ENCODE data around the gene DGAT2.
"Not testable (repeated sequence)": the region's sequence is repeated elsewhere in the genome, so short reads cannot be mapped to it uniquely, and the experiment has no call there.

Gene DGAT2

DNA sequence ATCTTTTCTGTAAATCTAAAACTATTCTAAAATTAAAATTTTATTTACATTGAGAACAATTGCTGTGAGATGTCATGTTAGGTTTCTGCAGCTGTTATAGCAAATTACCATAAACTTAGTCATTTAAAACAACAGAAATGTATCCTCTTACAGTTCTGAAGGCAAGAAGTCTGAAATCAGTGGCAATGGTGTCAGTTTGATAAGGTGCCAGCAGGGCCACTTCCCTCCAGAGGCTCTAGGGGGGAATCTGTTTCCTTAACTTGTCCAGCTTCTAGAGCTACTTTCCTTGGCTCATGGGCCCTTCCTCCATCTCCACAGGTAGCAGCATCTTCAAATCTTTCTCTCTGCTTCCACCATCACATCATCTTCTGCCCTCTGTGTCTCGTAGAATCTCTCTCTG, 27.9 kb upstream of the DGAT2 start:
- Histone ChIP-seq H3K4me1 (ENCODE audit: insufficient read depth, low read length, severe bottlenecking) (no peaks in the 10 kb centered on the region), H4K20me1 (ENCODE audit: insufficient read depth, low read length) (no peaks in the 10 kb centered on the region), H3K4me3 (ENCODE audit: low read depth, low read length, poor library complexity, severe bottlenecking) (no peak overlapping the region), H3K27ac (ENCODE audit: low read depth, low read length, poor library complexity, severe bottlenecking) (no peak overlapping the region), H3F3A (ENCODE audit: insufficient read depth, low read length) (no peaks in the 10 kb centered on the region), H3K9me3 (ENCODE audit: low read length) (no peaks in the 10 kb centered on the region), H2AFZ (ENCODE audit: low read length) (no peak overlapping the region), H3K9ac (ENCODE audit: low read length) (no peak overlapping the region), H3K36me3 (ENCODE audit: insufficient read depth, low read length) (no peaks in the 10 kb centered on the region), H3K9me2 (ENCODE audit: low read depth, low read length) (no peaks in the 10 kb centered on the region), H3K27me3 (ENCODE audit: insufficient read depth, low read length) (peaks cover 3% of the 10 kb centered on the region; the same call in 1 of the 2 replicates), H3K4me2 (ENCODE audit: low read length) (no peak overlapping the region), H3K79me2 (ENCODE audit: insufficient read depth, low read length) (no peaks in the 10 kb centered on the region)
- TF ChIP-seq EZH2 (IDR thresholded peaks at IDR 0.05; ENCODE audit: borderline replicate concordance, low read length), result no peak
- TF ChIP-seq, protein P1, sequence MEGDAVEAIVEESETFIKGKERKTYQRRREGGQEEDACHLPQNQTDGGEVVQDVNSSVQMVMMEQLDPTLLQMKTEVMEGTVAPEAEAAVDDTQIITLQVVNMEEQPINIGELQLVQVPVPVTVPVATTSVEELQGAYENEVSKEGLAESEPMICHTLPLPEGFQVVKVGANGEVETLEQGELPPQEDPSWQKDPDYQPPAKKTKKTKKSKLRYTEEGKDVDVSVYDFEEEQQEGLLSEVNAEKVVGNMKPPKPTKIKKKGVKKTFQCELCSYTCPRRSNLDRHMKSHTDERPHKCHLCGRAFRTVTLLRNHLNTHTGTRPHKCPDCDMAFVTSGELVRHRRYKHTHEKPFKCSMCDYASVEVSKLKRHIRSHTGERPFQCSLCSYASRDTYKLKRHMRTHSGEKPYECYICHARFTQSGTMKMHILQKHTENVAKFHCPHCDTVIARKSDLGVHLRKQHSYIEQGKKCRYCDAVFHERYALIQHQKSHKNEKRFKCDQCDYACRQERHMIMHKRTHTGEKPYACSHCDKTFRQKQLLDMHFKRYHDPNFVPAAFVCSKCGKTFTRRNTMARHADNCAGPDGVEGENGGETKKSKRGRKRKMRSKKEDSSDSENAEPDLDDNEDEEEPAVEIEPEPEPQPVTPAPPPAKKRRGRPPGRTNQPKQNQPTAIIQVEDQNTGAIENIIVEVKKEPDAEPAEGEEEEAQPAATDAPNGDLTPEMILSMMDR (IDR thresholded peaks at IDR 0.05; ENCODE audit: low read length), result no peak

DNA sequence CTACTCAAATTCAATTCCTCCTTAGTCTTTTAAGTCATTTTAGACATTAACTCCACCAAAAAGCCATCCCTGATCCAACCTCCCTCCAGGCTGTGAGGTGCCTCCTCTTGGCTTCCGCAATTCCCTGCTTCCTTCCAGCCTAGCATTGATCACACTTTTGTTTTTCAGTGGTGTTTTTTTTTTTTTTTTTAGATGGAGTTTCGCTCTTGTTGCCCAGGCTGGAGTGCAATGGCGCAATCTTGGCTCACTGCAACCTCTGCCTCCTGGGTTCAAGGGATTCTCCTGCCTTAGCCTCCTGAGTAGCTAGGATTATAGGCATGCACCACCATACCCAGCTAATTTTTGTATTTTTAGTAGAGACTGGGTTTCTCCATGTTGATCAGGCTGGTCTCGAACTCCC, 25.4 kb upstream of the DGAT2 start:
- not testable (repeated sequence) for H2AFZ ChIP-seq (ENCODE audit: low read length); H3K9ac ChIP-seq (ENCODE audit: low read length); H3K4me2 ChIP-seq (ENCODE audit: low read length); H3K36me3 ChIP-seq (ENCODE audit: insufficient read depth, low read length); H3K9me2 ChIP-seq (ENCODE audit: low read depth, low read length); H3F3A ChIP-seq (ENCODE audit: insufficient read depth, low read length); H3K27ac ChIP-seq (ENCODE audit: low read depth, low read length, poor library complexity, severe bottlenecking); H3K27me3 ChIP-seq (ENCODE audit: insufficient read depth, low read length); H3K9me3 ChIP-seq (ENCODE audit: low read length); H3K4me3 ChIP-seq (ENCODE audit: low read depth, low read length, poor library complexity, severe bottlenecking); H3K4me1 ChIP-seq (ENCODE audit: insufficient read depth, low read length, severe bottlenecking); H3K79me2 ChIP-seq (ENCODE audit: insufficient read depth, low read length); H4K20me1 ChIP-seq (ENCODE audit: insufficient read depth, low read length)

DNA sequence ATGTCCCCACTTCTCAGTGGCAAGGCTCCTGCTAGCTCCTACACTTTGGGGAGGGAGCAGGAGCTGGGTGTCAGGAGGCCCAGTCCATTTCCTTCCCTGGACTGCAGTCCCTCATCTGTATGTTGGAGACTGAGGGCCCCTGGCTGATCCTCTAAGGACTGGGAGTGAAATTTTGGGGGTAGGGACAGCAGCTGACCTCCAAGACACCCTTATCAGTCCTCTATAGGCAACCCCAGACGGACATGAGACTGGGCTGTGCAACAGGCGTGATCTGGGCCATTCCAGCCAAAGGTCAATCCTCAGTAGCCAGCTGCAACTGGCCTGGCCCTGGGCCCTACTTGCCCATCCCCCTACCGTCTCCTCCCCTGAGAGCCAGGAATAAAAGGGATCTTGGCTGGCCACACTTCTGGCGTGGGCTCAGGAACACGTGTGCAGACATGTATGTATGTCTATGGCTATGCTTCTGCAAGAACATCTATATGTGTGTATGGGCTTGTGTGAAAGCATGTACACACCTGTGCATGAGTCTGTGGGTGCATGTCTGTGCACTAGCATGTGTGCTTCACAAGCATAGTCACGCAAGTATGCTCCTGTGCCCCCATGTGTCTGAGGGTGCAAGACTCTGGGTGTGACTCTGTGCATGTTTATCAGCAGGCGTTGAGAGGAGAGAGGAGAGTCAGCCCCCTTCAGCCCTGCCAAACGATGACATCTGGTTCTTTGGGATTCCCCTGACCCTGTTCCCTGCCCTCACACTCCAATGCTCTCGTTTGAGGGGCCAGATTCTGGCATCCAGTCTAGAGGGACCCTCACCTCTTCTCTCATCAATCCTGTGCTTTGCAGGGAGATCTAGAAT, 24.6 kb upstream of the DGAT2 start:
- H3K9me2 ChIP-seq (ENCODE audit: low read depth, low read length), result no peaks in the 10 kb centered on the region
- H3K27me3 ChIP-seq (ENCODE audit: insufficient read depth, low read length), result peaks cover 3% of the 10 kb centered on the region; the same call in 1 of the 2 replicates
- no peaks in the 10 kb centered on the region for H3K4me1 ChIP-seq (ENCODE audit: insufficient read depth, low read length, severe bottlenecking)
- H3K27ac ChIP-seq (ENCODE audit: low read depth, low read length, poor library complexity, severe bottlenecking), result no peak overlapping the region
- TF ChIP-seq, protein P1 (IDR thresholded peaks at IDR 0.05; ENCODE audit: low read length), result no peak
- TF ChIP-seq EZH2 (IDR thresholded peaks at IDR 0.05; ENCODE audit: borderline replicate concordance, low read length), result no peak
- H3K4me2 ChIP-seq (ENCODE audit: low read length), result no peak overlapping the region
- H2AFZ ChIP-seq (ENCODE audit: low read length), result no peak overlapping the region
- no peaks in the 10 kb centered on the region for H3F3A ChIP-seq (ENCODE audit: insufficient read depth, low read length)
- H3K9ac ChIP-seq (ENCODE audit: low read length), result no peak overlapping the region
- H3K4me3 ChIP-seq (ENCODE audit: low read depth, low read length, poor library complexity, severe bottlenecking), result no peak overlapping the region
- H4K20me1 ChIP-seq (ENCODE audit: insufficient read depth, low read length), result no peaks in the 10 kb centered on the region
- no peaks in the 10 kb centered on the region; the same call in 1 of the 2 replicates for H3K9me3 ChIP-seq (ENCODE audit: low read length)
- no peaks in the 10 kb centered on the region for H3K36me3 ChIP-seq (ENCODE audit: insufficient read depth, low read length)
- no peaks in the 10 kb centered on the region for H3K79me2 ChIP-seq (ENCODE audit: insufficient read depth, low read length)

DNA sequence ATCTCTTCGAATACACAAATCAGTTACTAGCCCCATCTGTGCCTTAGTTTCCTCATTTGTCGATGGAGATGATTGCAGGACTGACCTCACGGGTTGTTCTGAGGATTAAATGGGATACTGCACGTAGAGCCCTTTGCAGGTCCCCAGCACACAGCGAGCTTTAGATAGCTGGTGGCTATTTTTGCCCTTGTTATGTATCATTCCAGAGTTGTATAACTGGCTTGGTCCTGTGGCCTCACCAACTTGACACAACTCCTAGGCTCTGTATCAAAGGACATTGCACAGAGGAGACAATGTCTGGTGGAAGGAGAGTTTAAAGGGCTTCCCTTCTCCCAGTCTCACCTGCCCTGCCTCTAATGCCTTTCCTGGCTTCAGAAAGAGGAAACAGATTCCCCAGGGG, 22.8 kb upstream of the DGAT2 start:
- Histone ChIP-seq H4K20me1 (ENCODE audit: insufficient read depth, low read length) (no peaks in the 10 kb centered on the region), H2AFZ (ENCODE audit: low read length) (no peak overlapping the region), H3K9ac (ENCODE audit: low read length) (no peak overlapping the region), H3K4me2 (ENCODE audit: low read length) (no peak overlapping the region), H3F3A (ENCODE audit: insufficient read depth, low read length) (no peaks in the 10 kb centered on the region), H3K36me3 (ENCODE audit: insufficient read depth, low read length) (no peaks in the 10 kb centered on the region), H3K27ac (ENCODE audit: low read depth, low read length, poor library complexity, severe bottlenecking) (no peak overlapping the region), H3K27me3 (ENCODE audit: insufficient read depth, low read length) (peaks cover 2% of the 10 kb centered on the region; the same call in 1 of the 2 replicates), H3K79me2 (ENCODE audit: insufficient read depth, low read length) (no peaks in the 10 kb centered on the region), H3K4me1 (ENCODE audit: insufficient read depth, low read length, severe bottlenecking) (no peaks in the 10 kb centered on the region), H3K4me3 (ENCODE audit: low read depth, low read length, poor library complexity, severe bottlenecking) (no peak overlapping the region), H3K9me3 (ENCODE audit: low read length) (no peaks in the 10 kb centered on the region; the same call in 1 of the 2 replicates), H3K9me2 (ENCODE audit: low read depth, low read length) (no peaks in the 10 kb centered on the region)
- TF ChIP-seq EZH2 (IDR thresholded peaks at IDR 0.05; ENCODE audit: borderline replicate concordance, low read length), result no peak
- TF ChIP-seq, protein P1 (IDR thresholded peaks at IDR 0.05; ENCODE audit: low read length), result no peak

DNA sequence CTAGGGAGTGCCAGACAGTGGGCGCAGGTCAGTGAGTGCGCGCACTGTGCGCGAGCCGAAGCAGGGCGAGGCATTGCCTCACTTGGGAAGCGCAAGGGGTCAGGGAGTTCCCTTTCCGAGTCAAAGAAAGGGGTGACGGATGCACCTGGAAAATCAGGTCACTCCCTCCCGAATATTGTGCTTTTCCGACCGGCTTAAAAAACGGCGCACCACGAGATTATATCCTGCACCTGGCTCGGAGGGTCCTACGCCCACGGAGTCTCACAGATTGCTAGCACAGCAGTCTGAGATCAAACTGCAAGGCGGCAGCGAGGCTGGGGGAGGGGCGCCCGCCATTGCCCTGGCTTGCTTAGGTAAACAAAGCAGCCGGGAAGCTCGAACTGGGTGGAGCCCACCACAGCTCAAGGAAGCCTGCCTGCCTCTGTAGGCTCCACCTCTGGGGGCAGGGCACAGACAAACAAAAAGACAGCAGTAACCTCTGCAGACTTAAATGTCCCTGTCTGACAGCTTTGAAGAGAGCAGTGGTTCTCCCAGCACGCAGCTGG, 19.8 kb upstream of the DGAT2 start:
- H3K4me2 ChIP-seq (ENCODE audit: low read length); H3K27ac ChIP-seq (ENCODE audit: low read depth, low read length, poor library complexity, severe bottlenecking); H3K9me2 ChIP-seq (ENCODE audit: low read depth, low read length); H3K79me2 ChIP-seq (ENCODE audit: insufficient read depth, low read length); H3K9me3 ChIP-seq (ENCODE audit: low read length); H2AFZ ChIP-seq (ENCODE audit: low read length); H3K9ac ChIP-seq (ENCODE audit: low read length); H3K36me3 ChIP-seq (ENCODE audit: insufficient read depth, low read length); H3K27me3 ChIP-seq (ENCODE audit: insufficient read depth, low read length); H3K4me1 ChIP-seq (ENCODE audit: insufficient read depth, low read length, severe bottlenecking); H3F3A ChIP-seq (ENCODE audit: insufficient read depth, low read length); H3K4me3 ChIP-seq (ENCODE audit: low read depth, low read length, poor library complexity, severe bottlenecking); H4K20me1 ChIP-seq (ENCODE audit: insufficient read depth, low read length): not testable (repeated sequence)

Data from OCI-LY1 (cell line).